ENCODE results near the gene FBXL7. TPM values are rescaled to one million over a fixed set of nuclear protein-coding genes. Genes with fewer than 3 reads are reported as not detected.

Gene FBXL7
- total and polyA plus RNA-seq, 4 donors: 0.24 to 1.4 (median 1.2) TPM

DNA sequence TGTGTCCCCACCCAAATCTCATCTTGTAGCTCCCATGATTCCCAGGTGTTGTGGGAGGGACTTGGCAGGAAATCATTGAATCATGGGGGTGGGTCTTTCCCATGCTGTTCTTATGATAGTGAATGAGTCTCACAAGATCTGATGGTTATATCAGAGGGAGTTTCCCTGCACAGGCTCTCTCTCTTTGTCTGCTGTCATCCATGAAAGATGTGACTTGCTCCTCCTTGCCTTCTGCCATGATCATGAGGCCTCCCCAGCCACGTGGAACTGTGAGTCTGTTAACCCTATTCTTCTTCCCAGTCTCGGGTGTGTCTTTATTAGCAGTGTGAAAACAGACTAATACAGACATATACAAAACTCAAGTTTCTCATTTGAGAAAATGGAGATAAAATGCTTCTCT lies 139.3 kb downstream of the FBXL7 start:
- Histone ChIP-seq H3K4me3 (ENCODE audit: low read depth in 1 of 3, low read length in 3 of 3) (no peak overlapping the region), H3K9ac (ENCODE audit: low read depth in 1 of 2, low read length in 2 of 2) (no peak overlapping the region), H3K9me3 (ENCODE audit: control insufficient read depth in 4 of 4, low read length in 3 of 4) (no peaks in the 10 kb centered on the region), H3K36me3 (ENCODE audit: control insufficient read depth in 4 of 4, insufficient read depth in 3 of 4, low read depth in 1 of 4, low read length in 3 of 4) (no peaks in the 10 kb centered on the region), H3K27ac (ENCODE audit: low read depth in 1 of 2, low read length in 2 of 2) (no peak overlapping the region), H3K4me1 (ENCODE audit: control insufficient read depth in 4 of 4, insufficient read depth in 4 of 4, low read length in 3 of 4) (no peaks in the 10 kb centered on the region), H3K27me3 (ENCODE audit: control insufficient read depth in 4 of 4, insufficient read depth in 4 of 4, low read length in 3 of 4) (no peaks in the 10 kb centered on the region)
- DNase-seq (ENCODE audit: low spot score): no peak
- 60% methylated on average over 2 of the region's 2 CpGs for WGBS
- TF ChIP-seq FOXA1 (IDR thresholded peaks at IDR 0.05) (no peak), HNF4A (conservative IDR thresholded peaks at IDR 0.05) (no peak), FOXA2 (IDR thresholded peaks at IDR 0.05) (no peak), NR2F2 (IDR thresholded peaks at IDR 0.05) (no peak), YY1 (IDR thresholded peaks at IDR 0.05) (no peak), EGR1 (IDR thresholded peaks at IDR 0.05; ENCODE audit: low read depth in 2 of 2) (no peak), TAF1 (conservative IDR thresholded peaks at IDR 0.05) (no peak), JUND (IDR thresholded peaks at IDR 0.05) (no peak), SP1 (IDR thresholded peaks at IDR 0.05) (no peak), HNF4G (IDR thresholded peaks at IDR 0.05) (no peak), RXRA (IDR thresholded peaks at IDR 0.05) (no peak)
- TF ChIP-seq, protein P1, sequence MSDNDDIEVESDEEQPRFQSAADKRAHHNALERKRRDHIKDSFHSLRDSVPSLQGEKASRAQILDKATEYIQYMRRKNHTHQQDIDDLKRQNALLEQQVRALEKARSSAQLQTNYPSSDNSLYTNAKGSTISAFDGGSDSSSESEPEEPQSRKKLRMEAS (IDR thresholded peaks at IDR 0.05): no peak
- TF ChIP-seq, protein P2, sequence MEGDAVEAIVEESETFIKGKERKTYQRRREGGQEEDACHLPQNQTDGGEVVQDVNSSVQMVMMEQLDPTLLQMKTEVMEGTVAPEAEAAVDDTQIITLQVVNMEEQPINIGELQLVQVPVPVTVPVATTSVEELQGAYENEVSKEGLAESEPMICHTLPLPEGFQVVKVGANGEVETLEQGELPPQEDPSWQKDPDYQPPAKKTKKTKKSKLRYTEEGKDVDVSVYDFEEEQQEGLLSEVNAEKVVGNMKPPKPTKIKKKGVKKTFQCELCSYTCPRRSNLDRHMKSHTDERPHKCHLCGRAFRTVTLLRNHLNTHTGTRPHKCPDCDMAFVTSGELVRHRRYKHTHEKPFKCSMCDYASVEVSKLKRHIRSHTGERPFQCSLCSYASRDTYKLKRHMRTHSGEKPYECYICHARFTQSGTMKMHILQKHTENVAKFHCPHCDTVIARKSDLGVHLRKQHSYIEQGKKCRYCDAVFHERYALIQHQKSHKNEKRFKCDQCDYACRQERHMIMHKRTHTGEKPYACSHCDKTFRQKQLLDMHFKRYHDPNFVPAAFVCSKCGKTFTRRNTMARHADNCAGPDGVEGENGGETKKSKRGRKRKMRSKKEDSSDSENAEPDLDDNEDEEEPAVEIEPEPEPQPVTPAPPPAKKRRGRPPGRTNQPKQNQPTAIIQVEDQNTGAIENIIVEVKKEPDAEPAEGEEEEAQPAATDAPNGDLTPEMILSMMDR (IDR thresholded peaks at IDR 0.05; ENCODE audit: low read depth, low read length, missing input control): no peak
- TF ChIP-seq, protein P3, sequence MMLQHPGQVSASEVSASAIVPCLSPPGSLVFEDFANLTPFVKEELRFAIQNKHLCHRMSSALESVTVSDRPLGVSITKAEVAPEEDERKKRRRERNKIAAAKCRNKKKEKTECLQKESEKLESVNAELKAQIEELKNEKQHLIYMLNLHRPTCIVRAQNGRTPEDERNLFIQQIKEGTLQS (IDR thresholded peaks at IDR 0.05): no peak
- TF ChIP-seq, protein P4, sequence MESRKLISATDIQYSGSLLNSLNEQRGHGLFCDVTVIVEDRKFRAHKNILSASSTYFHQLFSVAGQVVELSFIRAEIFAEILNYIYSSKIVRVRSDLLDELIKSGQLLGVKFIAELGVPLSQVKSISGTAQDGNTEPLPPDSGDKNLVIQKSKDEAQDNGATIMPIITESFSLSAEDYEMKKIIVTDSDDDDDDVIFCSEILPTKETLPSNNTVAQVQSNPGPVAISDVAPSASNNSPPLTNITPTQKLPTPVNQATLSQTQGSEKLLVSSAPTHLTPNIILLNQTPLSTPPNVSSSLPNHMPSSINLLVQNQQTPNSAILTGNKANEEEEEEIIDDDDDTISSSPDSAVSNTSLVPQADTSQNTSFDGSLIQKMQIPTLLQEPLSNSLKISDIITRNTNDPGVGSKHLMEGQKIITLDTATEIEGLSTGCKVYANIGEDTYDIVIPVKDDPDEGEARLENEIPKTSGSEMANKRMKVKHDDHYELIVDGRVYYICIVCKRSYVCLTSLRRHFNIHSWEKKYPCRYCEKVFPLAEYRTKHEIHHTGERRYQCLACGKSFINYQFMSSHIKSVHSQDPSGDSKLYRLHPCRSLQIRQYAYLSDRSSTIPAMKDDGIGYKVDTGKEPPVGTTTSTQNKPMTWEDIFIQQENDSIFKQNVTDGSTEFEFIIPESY (IDR thresholded peaks at IDR 0.05): no peak
- TF ChIP-seq, protein P5, sequence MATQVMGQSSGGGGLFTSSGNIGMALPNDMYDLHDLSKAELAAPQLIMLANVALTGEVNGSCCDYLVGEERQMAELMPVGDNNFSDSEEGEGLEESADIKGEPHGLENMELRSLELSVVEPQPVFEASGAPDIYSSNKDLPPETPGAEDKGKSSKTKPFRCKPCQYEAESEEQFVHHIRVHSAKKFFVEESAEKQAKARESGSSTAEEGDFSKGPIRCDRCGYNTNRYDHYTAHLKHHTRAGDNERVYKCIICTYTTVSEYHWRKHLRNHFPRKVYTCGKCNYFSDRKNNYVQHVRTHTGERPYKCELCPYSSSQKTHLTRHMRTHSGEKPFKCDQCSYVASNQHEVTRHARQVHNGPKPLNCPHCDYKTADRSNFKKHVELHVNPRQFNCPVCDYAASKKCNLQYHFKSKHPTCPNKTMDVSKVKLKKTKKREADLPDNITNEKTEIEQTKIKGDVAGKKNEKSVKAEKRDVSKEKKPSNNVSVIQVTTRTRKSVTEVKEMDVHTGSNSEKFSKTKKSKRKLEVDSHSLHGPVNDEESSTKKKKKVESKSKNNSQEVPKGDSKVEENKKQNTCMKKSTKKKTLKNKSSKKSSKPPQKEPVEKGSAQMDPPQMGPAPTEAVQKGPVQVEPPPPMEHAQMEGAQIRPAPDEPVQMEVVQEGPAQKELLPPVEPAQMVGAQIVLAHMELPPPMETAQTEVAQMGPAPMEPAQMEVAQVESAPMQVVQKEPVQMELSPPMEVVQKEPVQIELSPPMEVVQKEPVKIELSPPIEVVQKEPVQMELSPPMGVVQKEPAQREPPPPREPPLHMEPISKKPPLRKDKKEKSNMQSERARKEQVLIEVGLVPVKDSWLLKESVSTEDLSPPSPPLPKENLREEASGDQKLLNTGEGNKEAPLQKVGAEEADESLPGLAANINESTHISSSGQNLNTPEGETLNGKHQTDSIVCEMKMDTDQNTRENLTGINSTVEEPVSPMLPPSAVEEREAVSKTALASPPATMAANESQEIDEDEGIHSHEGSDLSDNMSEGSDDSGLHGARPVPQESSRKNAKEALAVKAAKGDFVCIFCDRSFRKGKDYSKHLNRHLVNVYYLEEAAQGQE (IDR thresholded peaks at IDR 0.05): no peak

DNA sequence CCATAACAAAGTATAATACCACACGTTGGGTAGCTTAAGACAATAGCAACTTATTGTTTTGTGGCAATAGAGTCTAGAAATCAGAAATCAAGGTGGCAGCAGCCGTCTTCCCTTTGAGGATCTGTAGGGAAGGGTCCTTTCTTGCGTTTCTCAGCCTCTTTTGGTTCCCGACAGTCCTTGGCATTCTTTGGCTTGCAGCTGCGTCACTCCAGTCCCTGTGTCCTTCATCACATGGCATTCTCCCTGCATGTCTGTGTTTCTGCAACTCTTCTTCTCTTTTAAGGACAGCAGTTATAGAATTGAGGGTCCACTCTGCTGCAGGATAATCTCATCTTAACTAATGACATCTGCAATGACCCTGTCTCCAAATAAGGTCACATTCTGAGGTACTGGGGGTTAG lies 140.1 kb downstream of the FBXL7 start:
- no peaks in the 10 kb centered on the region for H3K36me3 ChIP-seq (ENCODE audit: control insufficient read depth in 4 of 4, insufficient read depth in 3 of 4, low read depth in 1 of 4, low read length in 3 of 4)
- no peak overlapping the region for H3K9ac ChIP-seq (ENCODE audit: low read depth in 1 of 2, low read length in 2 of 2)
- no peak overlapping the region for H3K27ac ChIP-seq (ENCODE audit: low read depth in 1 of 2, low read length in 2 of 2)
- no peaks in the 10 kb centered on the region for H3K4me1 ChIP-seq (ENCODE audit: control insufficient read depth in 4 of 4, insufficient read depth in 4 of 4, low read length in 3 of 4)
- TF ChIP-seq RXRA (IDR thresholded peaks at IDR 0.05): no peak
- TF ChIP-seq EGR1 (IDR thresholded peaks at IDR 0.05; ENCODE audit: low read depth in 2 of 2): no peak
- TF ChIP-seq HNF4A (conservative IDR thresholded peaks at IDR 0.05): no peak
- no peak for TF ChIP-seq GABPA (IDR thresholded peaks at IDR 0.05 in 1 of 2, conservative IDR thresholded peaks at IDR 0.05 in 1 of 2)
- no peak for TF ChIP-seq FOXA2 (IDR thresholded peaks at IDR 0.05)
- TF ChIP-seq, protein P1 (IDR thresholded peaks at IDR 0.05): no peak
- 92% methylated on average over 5 of the region's 5 CpGs for WGBS
- no peak overlapping the region for H3K4me3 ChIP-seq (ENCODE audit: low read depth in 1 of 3, low read length in 3 of 3)
- H3K27me3 ChIP-seq (ENCODE audit: control insufficient read depth in 4 of 4, insufficient read depth in 4 of 4, low read length in 3 of 4): no peaks in the 10 kb centered on the region
- no peak for DNase-seq (ENCODE audit: low spot score)
- H3K9me3 ChIP-seq (ENCODE audit: control insufficient read depth in 4 of 4, low read length in 3 of 4): no peaks in the 10 kb centered on the region

Data from liver (tissue), 9 donors.